Activated CD4-positive, alpha-beta T cell treated with anti-CD3 and anti-CD28 coated beads, Interleukin-2, amount 10 ng/mL, durations not matched to agents 24 days and 14 days (primary cell): ENCODE results near the gene SASS6. TPM values are rescaled to one million over a fixed set of nuclear protein-coding genes. Genes with fewer than 3 reads are reported as not detected.

Experiments
- total RNA-seq: library from RNA; stranded (reverse); gene quantifications from 2 replicates; pipeline ENCODE4 v1.2.3, GENCODE V29; 2022

The SASS6 gene
- total RNA-seq, 1 donor from 2014 or later, result 17.2 TPM

Other genes starting within 250 kb of the SASS6 start
- 15.7 and 17.4 TPM in 2 replicates for gene SLC35A3, start 162.9 kb downstream of the SASS6 start, total RNA-seq
- gene TRMT13, start 233 bp upstream of the SASS6 start, total RNA-seq, result 24.3 and 25.5 TPM in 2 replicates
- 0.23 and 0.57 TPM in 2 replicates for gene LRRC39, start 45.3 kb upstream of the SASS6 start, total RNA-seq
- gene DBT, start 116.9 kb upstream of the SASS6 start, total RNA-seq, result 11.9 and 12.4 TPM in 2 replicates
- gene RTCA, start 133.3 kb upstream of the SASS6 start, total RNA-seq, result 48.5 and 49.1 TPM in 2 replicates
- gene CDC14A, start 219.6 kb upstream of the SASS6 start, total RNA-seq, result 10.3 and 11.0 TPM in 2 replicates